Spleen (tissue), 11 donors: Measurements from ENCODE around the gene UCKL1. TPM values are rescaled to one million over a fixed set of nuclear protein-coding genes. Genes with fewer than 3 reads are reported as not detected.

Experiments used
- DNase-seq: peaks from one replicate; pipeline ENCODE4 v3.0.0-alpha.2; 2020
- H3K27ac ChIP-seq, 8 donors: fragments of 200-600 bp; sonication (generic) in 7 of 8; 1 replicate in 4 of 8; 2 replicates in 4 of 8; pipeline versions ENCODE4 v1.5.0 to v1.8.0; 2016 to 2021; ENCODE audit warnings: inconsistent platforms in 4 of 8, mild to moderate bottlenecking in 4 of 8, moderate library complexity in 1 of 8
- H3K27me3 ChIP-seq, 7 donors: fragments of 200-600 bp; sonication (generic) in 6 of 7; replicated peaks in 1 of 7; 1 replicate in 4 of 7; 2 replicates in 3 of 7; pipeline versions ENCODE4 v1.5.0 to v1.8.0; 2016 to 2021; ENCODE audit warnings: inconsistent platforms in 3 of 7, mild to moderate bottlenecking in 1 of 7
- H3K36me3 ChIP-seq, 6 donors: fragments of 200-600 bp; sonication (generic) in 5 of 6; 1 replicate in 4 of 6; 2 replicates in 2 of 6; pipeline versions ENCODE4 v1.5.0 to v1.8.0; 2016 to 2021; ENCODE audit warnings: inconsistent platforms in 2 of 6
- H3K4me1 ChIP-seq, 6 donors: fragments of 200-600 bp; sonication (generic) in 5 of 6; 1 replicate in 3 of 6; 2 replicates in 3 of 6; pipeline versions ENCODE4 v1.5.0 to v1.8.0; 2016 to 2021; ENCODE audit warnings: inconsistent platforms in 3 of 6
- H3K4me3 ChIP-seq, 8 donors: fragments of 200-600 bp; sonication (generic) in 7 of 8; 1 replicate in 4 of 8; 2 replicates in 4 of 8; pipeline versions ENCODE4 v1.5.0 to v1.8.0; 2016 to 2021; ENCODE audit warnings: inconsistent platforms in 4 of 8, mild to moderate bottlenecking in 4 of 8, moderate library complexity in 2 of 8
- H3K9me3 ChIP-seq, 8 donors: fragments of 200-600 bp; sonication (generic) in 7 of 8; 1 replicate in 4 of 8; 2 replicates in 4 of 8; pipeline versions ENCODE4 v1.5.0 to v1.8.0; 2016 to 2021; ENCODE audit warnings: inconsistent platforms in 4 of 8
- CTCF ChIP-seq, 11 experiments: fragments of 200-600 bp in 7 of 11; fragments of 450-650 bp in 4 of 11; sonication (generic) in 4 of 11; IDR thresholded peaks in 8 of 11; conservative IDR thresholded peaks in 3 of 11; 1 replicate in 7 of 11; 2 replicates in 4 of 11; pipeline versions ENCODE4 v1.4.0 to v1.8.0; 2016 to 2021; ENCODE audit warnings: antibody characterized with exemption in 11 of 11, inconsistent platforms in 4 of 11, mild to moderate bottlenecking in 1 of 11
- POLR2A ChIP-seq, 3 donors: fragments of 450-650 bp; IDR thresholded peaks; one replicate each; pipeline ENCODE4 v1.5.1; 2017; ENCODE audit warnings: antibody characterized with exemption in 3 of 3, mild to moderate bottlenecking in 1 of 3
- POLR2AphosphoS5 ChIP-seq, 3 donors: sonication (generic); formaldehyde crosslinking; IDR thresholded peaks; one replicate each; pipeline ENCODE4 v1.5.1; 2017; ENCODE audit warnings: antibody characterized with exemption in 3 of 3
- WGBS, 5 donors: extraction: QIAGEN DNeasy Blood & Tissue Kit in 3 of 5; methylation state at CpG; one replicate each; pipeline versions ENCODE4 v1.1.5 to v1.1.7; 2013 to 2018; 5-methylcytosine and 5-hydroxymethylcytosine counted together
- intact Hi-C: fragments of 100-400 bp; cut with DNase I; formaldehyde crosslinking; loops from one replicate; pipeline ENCODE4 v1.15.0; 2023; ENCODE audit warnings: low total_unique reads
- polyA plus RNA-seq, 3 donors: library from polyadenylated mRNA; stranded (reverse); fragments of 200-250 nt; gene quantifications; one replicate each; pipeline ENCODE4 v1.2.1, GENCODE V29; 2013
- total RNA-seq, 7 donors: library from RNA; depleted of rRNA in 3 of 7; stranded (reverse); fragments of >200 nt in 3 of 7; fragmentation: NEBNext Ultra II Directional in 4 of 7; extraction: Animal tissue kit (Norgen Biotek cat#: 25700) in 4 of 7; gene quantifications; one replicate each; pipeline versions ENCODE4 v1.1.0 to v1.2.1, GENCODE V29; 2016 to 2021
- donor health status: healthy with polysubstance abuse.
- donor health status: DM: no; HTN: no; CAD: no; lungs with moderate emphysema.
- donor health status: DM: no; HTN: no; CAD: no.
- donor health status: Bipolar disorder and iron deficiency.
- donor health status: healthy.
- donor health status: DM: no; HTN: no; CAD: no.
- donor health status: DM: yes; HTN: yes; CAD: no.

The UCKL1 gene
- total and polyA plus RNA-seq, 10 donors: 34.2 to 68.0 (median 49.1) TPM

- TF ChIP-seq CTCF (IDR thresholded peaks at IDR 0.05 in 8 of 11, conservative IDR thresholded peaks at IDR 0.05 in 3 of 11) (peak; percentile 59 to 90 (median 84)), POLR2AphosphoS5 (IDR thresholded peaks at IDR 0.05) (peak; percentile 97 to 99 (median 98)), POLR2A (IDR thresholded peaks at IDR 0.05) (peak in 1 of 3 donors; percentile 15)
- Histone ChIP-seq H3K4me1 (peaks cover 41 to 75% (median 57%) of the 10 kb centered on the region in 6 donors), H3K9me3 (no peaks in the 10 kb centered on the region), H3K27ac (peak within 1 kb of the TSS; percentile 83 to 93 (median 90)), H3K27me3 (no peaks in the 10 kb centered on the region), H3K4me3 (peak within 1 kb of the TSS; percentile 70 to 96 (median 87)), H3K36me3 (peaks cover 0 to 41% (median 34%) of the 10 kb centered on the region in 6 donors)
- intact Hi-C loops: loop anchor here (5.0 to 10.0 kb wide), 2 partner anchors 54 to 81 kb away; partner anchors contain the start of genes C20orf204 and TCEA2
- WGBS, 5 donors: 1 to 2% (median 1%) methylated on average over 37 to 75 of the region's 75 CpGs
- peak; percentile 99 for DNase-seq
These were observed 24.9 kb upstream of the UCKL1 start, which contains the start of gene PRPF6 for GRCh38 chr20:63980806-63981728. TSS of gene PRPF6 (plus strand) at chr20:63981132. CDS start at chr20:63981246, 114 bp downstream.

GRCh38 chr20:63980317-63980805, 24.1 kb upstream of the UCKL1 start:
- Histone ChIP-seq H3K27me3 (no peaks in the 10 kb centered on the region), H3K9me3 (no peaks in the 10 kb centered on the region), H3K36me3 (peaks cover 0 to 41% (median 27%) of the 10 kb centered on the region in 6 donors), H3K4me3 (peak overlapping the region in 7 of 8 donors; percentile 45 to 96 (median 81)), H3K4me1 (peaks cover 41 to 75% (median 57%) of the 10 kb centered on the region in 6 donors), H3K27ac (peak overlapping the region; percentile 83 to 93 (median 90))
- no peak for TF ChIP-seq POLR2AphosphoS5 (IDR thresholded peaks at IDR 0.05)
- DNase-seq: no peak
- WGBS, 5 donors: 44 to 68% (median 59%) methylated on average over 12 to 15 of the region's 15 CpGs
- intact Hi-C loops: loop anchor here (5.0 to 10.0 kb wide), 2 partner anchors 54 to 82 kb away; partner anchors contain the start of genes C20orf204 and TCEA2

GRCh38 chr20:63979557-63980316, 23.5 kb upstream of the UCKL1 start, which contains the start of gene SAMD10:
TSS of gene SAMD10 (minus strand) at chr20:63979642. CDS start at chr20:63979467, 175 bp downstream.
- no peaks in the 10 kb centered on the region for H3K27me3 ChIP-seq
- DNase-seq: peak; percentile 91
- TF ChIP-seq CTCF (IDR thresholded peaks at IDR 0.05 in 8 of 11, conservative IDR thresholded peaks at IDR 0.05 in 3 of 11) (peak in 5 of 11 experiments; percentile 6 to 37 (median 32)), POLR2AphosphoS5 (IDR thresholded peaks at IDR 0.05) (peak in 1 of 3 donors; percentile 40), POLR2A (IDR thresholded peaks at IDR 0.05) (no peak)
- no peaks in the 10 kb centered on the region for H3K9me3 ChIP-seq
- peaks cover 0 to 41% (median 21%) of the 10 kb centered on the region in 6 donors for H3K36me3 ChIP-seq
- peak within 1 kb of the TSS; percentile 45 to 96 (median 78) for H3K4me3 ChIP-seq
- peaks cover 41 to 75% (median 57%) of the 10 kb centered on the region in 6 donors for H3K4me1 ChIP-seq
- intact Hi-C loops: loop anchor here (5.0 to 10.0 kb wide), 2 partner anchors 55 to 83 kb away; partner anchors contain the start of genes C20orf204 and TCEA2
- WGBS, 5 donors: 0 to 3% (median 1%) methylated on average over 18 to 52 of the region's 52 CpGs
- peak within 1 kb of the TSS; percentile 83 to 93 (median 90) for H3K27ac ChIP-seq

- H3K9me3 ChIP-seq: no peaks in the 10 kb centered on the region
- TF ChIP-seq CTCF (IDR thresholded peaks at IDR 0.05 in 8 of 11, conservative IDR thresholded peaks at IDR 0.05 in 3 of 11) (no peak), POLR2A (IDR thresholded peaks at IDR 0.05) (no peak), POLR2AphosphoS5 (IDR thresholded peaks at IDR 0.05) (no peak)
- H3K27ac ChIP-seq: peak overlapping the region; percentile 76 to 93 (median 88)
- 0 to 1% (median 1%) methylated on average over 12 to 47 of the region's 47 CpGs for WGBS, 5 donors
- DNase-seq: no peak
- H3K36me3 ChIP-seq: peaks cover 0 to 40% (median 16%) of the 10 kb centered on the region in 6 donors
- H3K4me1 ChIP-seq: peaks cover 41 to 74% (median 58%) of the 10 kb centered on the region in 6 donors
- intact Hi-C loops: no loop called here
- H3K27me3 ChIP-seq: no peaks in the 10 kb centered on the region
- peak overlapping the region; percentile 45 to 96 (median 72) for H3K4me3 ChIP-seq
These were observed 23.0 kb upstream of the UCKL1 start for GRCh38 chr20:63979229-63979556.
